ENCODE results near the gene KEL.

The KEL gene

DNA sequence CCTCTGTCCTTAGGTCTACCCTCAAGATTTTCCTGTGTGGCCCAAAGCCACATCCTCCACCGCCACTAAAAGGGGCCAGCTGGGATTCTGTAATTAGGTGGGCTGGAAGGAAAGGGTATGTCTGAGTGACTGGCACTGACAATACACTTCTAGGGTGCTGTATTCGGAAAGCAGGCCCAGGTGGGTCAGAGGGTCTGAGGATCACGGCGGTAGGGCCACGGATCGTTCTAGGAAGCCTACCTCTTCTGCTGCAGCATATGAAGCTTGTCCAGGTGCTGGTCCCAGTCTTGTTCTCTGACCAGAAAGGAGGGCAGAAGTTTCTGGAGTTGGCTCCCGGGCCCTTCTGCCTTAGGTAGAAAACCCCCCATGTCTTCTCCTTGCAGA is 29.1 kb downstream of the KEL start:
- DNase-seq (ENCODE audit: extremely low spot score, insufficient read length, low read depth), result no peak
- FAIRE-seq, result no peak

DNA sequence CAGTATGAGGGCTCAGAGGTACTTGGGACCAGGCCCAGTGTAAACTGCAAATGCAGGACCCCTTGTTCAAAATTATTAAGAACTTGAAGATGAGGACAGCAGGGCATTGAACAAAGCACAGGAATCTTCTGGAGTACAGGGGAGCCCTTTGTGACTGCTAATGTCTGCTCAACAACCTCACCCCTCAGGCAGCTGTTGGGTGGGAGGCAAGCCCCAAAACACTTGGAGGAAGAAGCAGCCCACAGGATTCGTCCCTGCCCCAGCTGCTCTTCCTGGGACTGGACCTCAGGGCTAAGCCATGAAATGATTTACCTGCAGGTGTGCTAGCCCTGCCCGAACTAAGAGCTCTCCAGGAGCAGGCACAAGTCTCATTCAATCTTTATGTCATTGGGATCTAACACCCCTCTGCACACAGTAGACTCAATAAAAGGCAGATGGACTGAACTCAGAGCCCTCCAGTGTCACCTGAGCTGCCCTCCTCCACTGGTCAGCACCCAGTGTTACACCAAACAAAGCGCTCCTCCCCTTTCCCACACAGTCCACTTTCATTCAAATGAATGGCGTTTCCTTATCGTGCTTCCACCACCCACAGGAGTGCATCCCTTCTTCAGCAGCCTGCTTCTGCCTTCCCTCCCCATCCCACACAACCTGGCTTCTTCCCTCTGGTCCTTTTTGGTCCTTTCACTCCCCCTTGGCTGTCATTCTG is 29.6 kb downstream of the KEL start:
- FAIRE-seq (no peak), DNase-seq (ENCODE audit: extremely low spot score, insufficient read length, low read depth) (no peak)

DNA sequence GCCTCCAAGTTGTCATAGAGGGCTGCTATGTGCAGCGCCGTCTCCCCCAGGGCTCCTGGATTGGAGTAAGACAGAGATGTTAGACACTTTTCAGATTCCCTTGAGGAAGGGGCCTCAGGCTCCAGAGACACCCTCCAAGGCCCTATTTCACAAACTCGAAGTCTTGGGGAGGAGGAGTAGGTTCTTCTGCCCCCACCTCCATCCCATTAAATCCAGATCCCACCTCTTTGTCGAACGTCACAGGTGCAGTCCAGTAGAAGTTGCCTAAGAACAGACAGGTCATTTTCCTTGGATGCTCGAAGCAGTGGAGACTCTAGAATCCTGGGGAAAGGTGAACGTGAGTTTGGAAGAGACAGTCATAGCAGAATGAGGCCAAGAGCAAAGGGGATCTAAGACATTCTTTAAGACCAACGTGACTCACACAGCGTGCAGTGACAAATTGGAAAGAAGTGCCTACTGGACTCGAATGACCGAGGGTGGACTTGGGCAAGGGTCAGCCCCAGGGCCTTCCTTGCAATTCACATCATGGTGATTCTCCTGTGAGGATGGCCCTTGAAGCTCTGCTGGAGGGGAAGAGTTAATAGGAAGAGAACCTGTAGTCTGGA is 31.9 kb downstream of the KEL start:
- no peak for FAIRE-seq

DNA sequence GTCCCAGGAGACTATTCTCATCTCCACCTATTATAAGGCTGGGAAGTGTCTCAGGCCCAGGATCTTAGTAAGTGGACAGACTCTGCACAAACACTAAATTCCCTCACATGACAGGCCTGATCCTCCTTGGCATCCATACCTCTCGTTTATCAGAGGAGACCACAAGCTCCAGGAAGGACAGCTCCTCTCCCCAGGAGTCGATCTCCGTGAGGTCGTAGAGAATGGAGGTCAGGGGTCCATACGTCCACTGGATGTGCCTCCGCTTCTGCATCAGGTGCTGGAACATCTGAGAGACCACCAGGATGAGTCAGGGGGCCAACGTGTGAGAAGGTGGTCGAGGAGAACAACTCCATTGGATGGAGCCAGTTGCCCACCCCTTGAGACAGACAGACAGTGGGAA is 34.2 kb downstream of the KEL start:
- DNase-seq (ENCODE audit: extremely low spot score, insufficient read length, low read depth) (no peak), FAIRE-seq (no peak)

More for the DNA sequence above, 31.9 kb downstream of the KEL start:
- DNase-seq (ENCODE audit: extremely low spot score, insufficient read length, low read depth), result no peak

DNA sequence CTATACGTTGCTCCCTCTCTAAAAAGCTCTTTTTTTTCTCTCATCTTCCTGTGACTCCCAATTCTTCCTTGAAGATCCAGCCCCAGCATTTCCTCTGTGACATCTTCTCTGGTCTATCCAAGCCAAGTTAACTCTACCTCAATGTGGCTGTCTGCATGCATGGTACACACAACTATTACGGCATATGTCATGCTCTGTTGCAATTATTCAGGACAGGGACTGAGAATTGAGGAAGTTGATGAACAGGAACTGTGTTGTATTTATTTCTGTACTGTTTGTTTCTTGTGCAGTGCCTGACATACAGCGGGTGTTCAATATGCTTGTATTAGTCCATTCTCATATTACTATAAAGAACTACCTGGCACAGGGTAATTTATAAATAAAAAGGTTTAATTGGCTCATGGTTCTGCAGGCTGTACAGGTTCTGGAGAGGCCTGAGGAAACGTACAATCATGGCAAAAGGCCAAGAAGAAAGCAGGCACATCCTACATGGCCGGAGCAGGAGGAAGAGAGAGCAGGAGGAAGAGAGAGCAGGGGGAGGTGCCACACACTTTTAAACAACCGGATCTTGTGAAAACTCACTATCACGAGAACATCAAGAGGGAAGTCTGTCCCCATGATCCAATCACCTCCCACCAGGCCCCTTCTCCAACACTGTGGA is 34.9 kb downstream of the KEL start:
- FAIRE-seq, result no peak
- no peak for DNase-seq (ENCODE audit: extremely low spot score, insufficient read length, low read depth)

DNA sequence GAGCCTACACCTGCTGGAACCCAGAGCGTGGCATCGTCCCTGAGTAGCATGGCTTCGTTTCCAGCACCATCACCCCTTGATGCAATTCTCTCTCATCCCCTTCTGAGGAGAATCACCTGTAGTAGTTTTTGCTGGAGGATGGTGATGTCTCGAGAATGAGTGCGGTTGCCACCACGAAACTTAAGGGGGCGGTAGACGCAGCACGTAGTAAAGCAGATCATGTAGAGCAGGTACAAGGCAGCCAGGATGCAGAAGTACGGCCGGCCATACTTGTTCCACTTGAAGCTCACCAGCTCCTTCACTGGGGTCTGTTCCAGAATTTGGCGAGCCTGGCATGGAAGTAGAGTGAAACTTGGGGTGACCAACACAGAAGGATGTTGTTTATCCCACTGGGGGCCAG is 36.8 kb downstream of the KEL start:
- FAIRE-seq (no peak), DNase-seq (ENCODE audit: extremely low spot score, insufficient read length, low read depth) (no peak)

DNA sequence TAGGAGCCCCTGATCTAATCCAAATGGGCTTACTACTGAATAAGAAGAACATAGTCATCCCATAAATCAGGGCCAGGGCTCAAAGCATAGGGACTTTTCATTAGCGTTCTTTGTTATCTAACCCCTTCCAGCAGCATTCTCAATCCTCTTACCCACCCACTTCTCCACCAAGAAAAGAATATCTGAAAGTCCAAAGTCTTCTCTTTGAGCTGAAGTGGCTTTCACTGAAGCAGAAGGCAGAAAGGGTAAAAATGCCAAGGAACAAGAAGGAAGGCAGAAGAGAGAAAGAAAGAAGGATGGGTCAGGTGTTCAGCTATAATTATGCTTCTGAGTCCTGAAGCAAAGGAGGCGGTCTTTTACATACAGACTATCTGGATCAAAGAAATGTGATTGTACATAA is 38.8 kb downstream of the KEL start:
- no peak for DNase-seq (ENCODE audit: extremely low spot score, insufficient read length, low read depth)
- FAIRE-seq, result no peak

DNA sequence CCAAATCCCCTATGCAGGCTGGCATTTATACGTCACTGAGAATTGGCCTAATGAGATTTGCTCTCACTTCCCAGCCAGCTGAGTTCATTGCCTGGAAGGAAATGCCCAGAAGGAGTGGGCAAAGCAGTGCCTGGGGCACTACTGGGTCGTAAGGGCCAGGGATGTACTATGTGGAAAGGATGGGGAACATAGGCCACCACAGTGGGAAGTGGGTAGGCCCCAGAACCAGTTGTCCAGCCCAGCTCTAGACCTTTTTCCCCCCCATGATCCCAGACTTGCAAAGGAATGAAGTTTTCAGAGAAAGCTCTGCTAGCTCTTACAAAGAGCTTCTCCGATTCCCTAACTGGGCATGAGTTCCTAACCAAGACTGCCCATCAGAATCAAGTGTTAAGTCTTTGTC is 42.5 kb downstream of the KEL start:
- no peak for DNase-seq (ENCODE audit: extremely low spot score, insufficient read length, low read depth)
- FAIRE-seq, result no peak

DNA sequence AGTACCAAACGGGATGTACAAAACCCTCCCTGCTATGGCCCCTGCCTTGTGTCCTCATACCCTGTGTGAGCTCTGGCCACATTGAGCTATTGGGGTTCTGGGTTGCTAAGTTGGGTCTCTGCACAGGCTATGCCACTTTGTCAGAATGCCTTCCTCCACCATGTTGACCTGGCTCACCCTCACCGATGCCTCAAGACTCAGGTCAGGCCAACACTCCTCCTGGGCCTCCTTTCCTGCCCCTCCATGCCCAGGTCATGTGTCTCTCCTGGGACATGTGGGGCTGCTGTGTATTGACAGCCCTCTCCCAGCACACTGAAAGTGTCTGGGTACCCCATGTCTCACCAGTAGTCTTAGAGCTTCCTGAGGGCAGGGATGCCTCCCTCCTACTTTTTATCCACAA is 43.3 kb downstream of the KEL start:
- DNase-seq (ENCODE audit: extremely low spot score, insufficient read length, low read depth) (no peak), FAIRE-seq (no peak)

DNA sequence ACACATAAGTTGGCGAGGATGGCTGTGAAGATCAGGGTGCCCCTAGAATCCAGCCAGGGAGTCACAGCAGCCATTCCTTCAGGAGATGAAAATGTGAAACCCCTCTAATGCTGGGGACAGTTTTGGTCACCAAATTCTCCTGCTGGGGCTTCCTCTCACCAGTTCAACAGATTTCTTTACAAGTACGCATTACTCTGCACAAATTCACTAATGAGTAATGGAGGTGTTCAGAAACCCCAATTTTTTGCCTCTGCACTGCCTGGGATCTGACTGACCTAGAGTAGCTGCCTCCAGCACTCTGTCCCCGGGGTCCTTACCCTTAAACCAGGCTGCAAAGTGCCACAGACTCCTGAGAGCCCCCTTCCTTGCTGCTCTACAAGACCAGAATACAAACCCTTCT is 44.7 kb downstream of the KEL start:
- no peak for DNase-seq (ENCODE audit: extremely low spot score, insufficient read length, low read depth)
- no peak for FAIRE-seq

DNA sequence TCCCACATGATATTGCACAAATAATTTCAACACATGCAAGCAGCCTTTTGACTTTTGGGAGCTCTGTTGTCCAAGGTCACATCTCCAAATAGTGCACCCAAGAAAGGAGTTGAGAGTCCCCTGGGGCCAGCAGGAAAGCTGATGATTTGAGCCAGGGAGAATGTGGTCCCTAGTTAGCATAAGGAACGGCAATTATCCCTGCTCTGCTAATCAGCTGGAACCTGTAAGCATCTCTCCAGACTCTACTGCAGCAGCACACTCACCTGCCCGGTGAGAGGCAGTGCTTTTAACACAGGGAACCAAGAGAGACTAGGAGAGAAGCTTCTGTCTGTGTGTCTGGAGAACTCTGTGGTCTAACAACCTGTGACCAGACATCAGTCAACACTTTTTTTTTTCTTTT is 45.7 kb downstream of the KEL start:
- FAIRE-seq (no peak), DNase-seq (ENCODE audit: extremely low spot score, insufficient read length, low read depth) (no peak)

DNA sequence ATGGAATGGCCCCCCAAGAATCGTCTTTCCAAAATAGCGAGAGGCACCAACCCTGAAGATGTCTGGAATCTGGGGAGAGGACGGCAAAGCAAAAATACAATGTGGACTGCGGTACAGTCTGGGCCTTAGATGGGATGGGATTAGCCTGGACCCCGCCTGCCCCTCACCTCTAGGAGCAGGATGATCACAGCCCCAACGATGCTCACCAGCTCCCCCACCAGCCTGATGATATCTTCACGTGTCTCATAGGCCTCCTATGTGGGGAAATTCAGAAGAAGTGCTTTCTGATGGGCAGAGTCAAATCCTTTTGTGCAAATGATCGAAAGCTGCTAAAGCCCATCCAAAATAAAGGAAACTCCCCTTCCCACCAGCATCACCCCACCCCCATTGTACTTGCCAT is 46.8 kb downstream of the KEL start:
- DNase-seq (ENCODE audit: extremely low spot score, insufficient read length, low read depth), result no peak
- no peak for FAIRE-seq

DNA sequence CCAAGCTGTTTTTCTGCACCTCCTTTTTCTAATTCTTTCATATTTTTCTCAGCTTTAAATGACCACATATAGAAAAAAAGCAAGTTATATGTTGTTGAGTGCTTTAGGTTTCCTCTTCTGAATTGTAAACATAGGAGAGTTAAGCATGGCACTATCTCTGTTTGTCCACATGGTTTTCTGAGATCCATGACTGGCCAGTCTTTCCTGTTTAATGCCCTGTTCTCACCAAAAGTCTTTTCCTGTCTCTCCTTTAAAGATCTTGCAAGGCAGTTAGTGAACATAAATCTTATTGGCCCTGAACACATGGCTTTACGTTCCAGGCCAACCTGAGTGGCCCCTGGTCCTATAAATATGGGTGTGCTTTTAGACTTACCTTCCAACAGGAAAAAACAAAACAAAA is 48.0 kb downstream of the KEL start:
- no peak for FAIRE-seq
- no peak for DNase-seq (ENCODE audit: extremely low spot score, insufficient read length, low read depth)

DNA sequence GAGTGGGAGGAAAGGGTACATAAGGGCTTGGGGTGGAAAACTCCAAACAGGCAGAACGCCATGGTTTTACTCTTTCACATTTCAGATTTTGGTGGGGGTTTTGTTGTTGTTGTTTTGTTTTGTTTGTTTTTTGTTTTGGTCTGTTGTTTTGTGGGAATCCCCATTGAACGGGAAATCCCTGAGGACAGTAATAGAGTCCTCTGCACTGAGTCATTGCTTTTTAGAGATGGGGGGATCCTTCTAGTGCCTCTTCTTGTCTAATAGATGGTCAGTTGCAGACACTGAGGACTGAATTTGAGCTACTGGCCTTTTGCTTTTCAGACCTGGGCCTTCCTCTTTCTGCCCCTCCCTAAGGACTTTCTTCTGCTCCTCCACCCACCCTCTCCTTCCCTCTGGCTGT is 48.6 kb downstream of the KEL start:
- DNase-seq (ENCODE audit: extremely low spot score, insufficient read length, low read depth) (no peak), FAIRE-seq (no peak)

DNA sequence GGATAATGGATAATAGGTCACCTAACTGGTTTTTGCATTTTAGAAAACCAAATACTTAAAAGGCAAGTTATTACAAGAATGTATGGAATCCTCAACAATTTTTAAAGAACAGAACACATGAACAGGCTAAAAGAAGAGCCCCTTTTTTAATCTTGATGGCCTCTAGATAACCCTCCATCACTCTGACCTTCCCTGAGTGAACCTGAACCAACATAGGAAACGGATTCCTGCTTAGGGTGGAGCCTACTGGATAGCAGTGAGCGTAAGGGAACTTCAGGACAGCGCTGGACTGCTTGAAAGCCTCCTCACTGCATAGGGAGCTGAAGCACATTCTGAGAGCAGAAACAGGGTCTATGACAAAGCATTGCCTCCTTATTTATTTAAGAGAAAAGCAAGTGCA is 49.1 kb downstream of the KEL start:
- no peak for DNase-seq (ENCODE audit: extremely low spot score, insufficient read length, low read depth)
- no peak for FAIRE-seq

DNA sequence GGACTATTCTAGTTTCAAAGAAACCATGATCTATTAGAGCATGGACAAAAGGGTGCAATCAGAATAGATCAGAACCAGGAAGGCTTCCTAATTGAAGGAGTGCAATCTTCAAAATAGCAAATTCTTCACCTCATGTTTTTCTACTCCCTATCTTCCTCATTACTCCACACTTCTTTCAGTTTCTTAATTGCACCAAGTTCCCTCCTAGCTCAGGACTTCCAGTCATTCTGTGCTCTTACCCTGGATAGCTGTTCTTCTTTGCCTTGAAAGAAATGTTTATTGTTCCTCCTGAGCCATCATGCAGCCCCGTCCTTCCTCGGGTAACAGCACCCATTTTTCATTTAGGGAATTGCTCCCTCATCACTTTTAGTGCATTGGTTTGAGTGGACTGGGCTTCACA is 51.7 kb downstream of the KEL start:
- FAIRE-seq, result no peak
- DNase-seq (ENCODE audit: extremely low spot score, insufficient read length, low read depth), result no peak

DNA sequence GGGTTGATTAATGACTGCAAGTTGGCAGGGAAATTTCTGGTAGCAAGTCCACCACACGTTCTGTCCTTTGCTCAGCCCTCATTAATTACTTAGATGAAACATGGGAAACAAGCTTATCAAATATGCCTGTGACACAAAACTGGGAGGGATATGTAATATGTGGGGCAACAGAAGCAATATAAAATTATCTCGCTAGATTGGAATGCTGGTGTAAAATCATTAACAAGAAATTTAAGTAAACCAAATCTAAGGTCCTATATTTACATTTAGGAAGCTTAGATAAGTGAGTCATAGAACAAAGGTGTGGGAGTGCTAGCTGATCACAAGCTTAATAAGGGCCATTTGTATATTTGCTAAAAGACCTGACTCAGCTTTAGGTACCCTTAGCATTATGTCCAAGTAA is 52.1 kb downstream of the KEL start:
- no peak for DNase-seq (ENCODE audit: extremely low spot score, insufficient read length, low read depth)
- FAIRE-seq, result no peak

DNA sequence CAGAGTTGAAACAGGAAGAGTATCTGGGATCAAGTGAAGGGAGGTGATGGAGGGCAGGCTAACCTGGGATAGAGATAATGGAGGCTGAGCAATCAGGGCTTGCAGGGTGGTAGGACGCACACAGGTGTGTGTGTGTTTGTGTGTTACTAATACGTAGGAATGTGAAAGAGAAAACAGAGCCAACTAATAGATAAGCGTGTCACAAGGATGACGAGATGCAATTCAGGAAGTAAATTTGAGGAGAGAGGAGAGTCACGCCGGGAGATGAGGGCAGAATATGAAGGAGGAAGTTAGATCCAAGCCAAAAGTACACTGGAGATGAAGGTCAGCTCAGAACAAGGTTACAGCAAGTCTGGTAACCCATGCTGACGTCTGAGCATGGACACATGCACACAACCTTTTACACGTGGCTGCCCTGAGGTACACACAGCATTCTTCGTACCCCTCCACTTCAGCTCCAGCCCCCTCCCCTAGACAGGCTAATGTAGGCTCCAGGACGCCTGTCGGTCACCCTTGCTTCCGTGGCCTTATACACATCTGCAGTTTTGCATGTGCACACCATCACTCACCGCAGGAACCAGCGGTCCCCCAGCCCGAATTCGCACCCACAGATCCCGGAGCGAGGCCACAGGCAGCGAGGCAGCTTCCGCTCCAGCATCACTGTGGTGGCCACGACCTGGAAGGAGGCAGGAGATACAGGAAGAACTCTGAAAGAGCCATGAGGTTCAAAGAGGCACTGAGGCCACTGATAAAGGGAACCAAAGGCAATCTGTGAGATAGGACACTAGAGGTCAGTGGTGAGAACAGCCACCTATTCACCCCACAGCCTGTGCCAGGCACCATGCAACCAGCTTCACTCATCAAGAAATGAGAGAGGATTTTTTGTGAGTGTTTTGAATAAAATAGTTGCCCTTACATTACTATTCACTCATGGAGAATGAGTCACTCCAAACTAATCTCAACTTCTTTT is 53.0 kb downstream of the KEL start:
- FAIRE-seq, result peak; percentile 58
- DNase-seq (ENCODE audit: extremely low spot score, insufficient read length, low read depth), result no peak

DNA sequence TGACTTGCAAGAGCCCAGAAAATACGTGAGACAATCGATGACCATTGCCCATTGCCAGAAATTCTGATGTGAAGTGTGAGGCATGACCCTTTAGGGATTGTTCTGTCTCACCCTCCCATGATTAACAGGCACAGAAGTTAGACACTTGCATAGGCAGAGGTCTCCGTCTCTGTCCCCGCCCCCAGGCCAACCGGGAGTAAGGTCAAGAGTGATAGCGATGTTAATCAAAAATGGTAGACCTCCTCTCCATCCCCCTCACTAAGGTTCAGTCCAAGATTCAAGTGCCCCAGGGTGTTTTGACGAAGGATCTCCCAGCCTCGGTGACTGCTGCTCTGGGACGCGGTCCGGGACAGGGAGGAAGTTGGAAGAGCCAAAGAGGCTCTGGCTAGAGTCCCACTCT is 53.9 kb downstream of the KEL start:
- FAIRE-seq, result no peak
- DNase-seq (ENCODE audit: extremely low spot score, insufficient read length, low read depth), result no peak

DNA sequence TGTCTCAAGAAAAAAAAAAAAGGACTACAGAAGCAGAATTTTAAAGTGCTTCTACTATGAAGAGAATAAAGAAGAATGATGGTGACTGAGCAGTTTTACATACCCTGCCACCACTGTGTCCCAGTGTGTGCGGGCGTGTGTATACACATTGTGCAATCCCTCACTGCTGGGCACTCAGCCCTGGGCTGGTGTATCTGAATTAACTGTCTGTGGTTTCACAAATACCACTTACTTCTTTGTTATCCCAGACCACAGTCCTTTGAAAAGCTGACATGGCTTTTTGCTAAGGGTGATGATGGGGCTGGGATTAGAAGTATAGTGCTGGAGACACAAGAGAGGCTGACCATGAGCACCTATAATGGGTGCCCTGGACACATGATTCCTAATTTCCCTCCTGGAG is 55.5 kb downstream of the KEL start:
- no peak for DNase-seq (ENCODE audit: extremely low spot score, insufficient read length, low read depth)
- no peak for FAIRE-seq

DNA sequence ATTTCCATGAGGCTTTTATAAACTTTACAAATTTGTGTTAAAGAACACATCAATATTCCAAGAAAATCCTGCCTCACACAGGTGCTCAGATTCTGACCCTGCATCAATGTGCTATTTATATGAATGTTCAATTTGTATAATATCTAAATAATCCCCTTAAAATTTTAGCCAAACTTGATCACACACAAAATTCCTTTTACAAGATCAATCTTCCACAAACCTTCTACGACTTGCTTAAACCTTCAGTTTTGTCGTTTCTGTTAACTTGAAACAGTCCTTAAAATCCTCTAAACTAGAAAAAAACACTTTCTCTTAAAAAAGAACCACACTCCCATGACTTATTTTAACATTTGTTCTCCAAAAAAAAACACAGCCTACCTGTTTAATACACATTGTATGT is 56.4 kb downstream of the KEL start:
- no peak for FAIRE-seq
- no peak for DNase-seq (ENCODE audit: extremely low spot score, insufficient read length, low read depth)

All from GM18507 (cell line).